ENCODE measurements around the gene DLG3. TPM values are rescaled to one million over a fixed set of nuclear protein-coding genes. Genes with fewer than 3 reads are reported as not detected.

DLG3 gene
- total RNA-seq, 2 experiments from 2014 or later, result 6.6 to 9.0 TPM

DNA sequence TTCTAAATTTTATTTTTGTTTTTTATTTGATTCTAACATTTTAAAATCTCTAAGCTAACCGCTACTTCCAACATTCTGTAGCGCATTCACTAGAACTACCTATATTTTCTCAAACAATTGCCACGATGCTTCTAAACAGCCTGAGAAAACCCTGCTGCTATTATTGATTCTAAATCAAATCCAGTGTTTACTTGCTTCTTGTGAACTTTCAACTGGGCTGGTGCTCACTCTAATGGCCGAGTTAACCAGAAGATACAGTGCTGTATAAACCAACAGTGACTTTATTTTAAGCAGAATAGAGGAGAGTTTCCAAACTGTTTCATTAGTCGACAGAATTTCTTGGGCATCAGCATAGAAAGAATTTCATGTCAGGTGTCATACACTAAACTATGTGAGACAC lies 110.3 kb downstream of the DLG3 start:
- Histone ChIP-seq H3K4me3 (ENCODE audit: low read length) (no peak overlapping the region), H3K27ac (ENCODE audit: low read depth in 1 of 2, low read length in 2 of 2) (no peak overlapping the region), H3K4me1 (ENCODE audit: insufficient read depth, low read length) (no peaks in the 10 kb centered on the region), H3K36me3 (ENCODE audit: insufficient read depth, low read length) (no peaks in the 10 kb centered on the region), H3K27me3 (ENCODE audit: control insufficient read depth in 1 of 2, insufficient read depth in 2 of 2, low read length in 2 of 2) (no peaks in the 10 kb centered on the region), H3K9me3 (ENCODE audit: control insufficient read depth in 1 of 2, insufficient read depth in 1 of 2, low read length in 2 of 2) (no peaks in the 10 kb centered on the region)
- no peaks in the 10 kb centered on the region for H3K4me1 Mint-ChIP-seq (ENCODE audit: low read depth)
- ChIA-PET POLR2A (no interaction called here), CTCF (no interaction called here)
- TF ChIP-seq, protein P1, sequence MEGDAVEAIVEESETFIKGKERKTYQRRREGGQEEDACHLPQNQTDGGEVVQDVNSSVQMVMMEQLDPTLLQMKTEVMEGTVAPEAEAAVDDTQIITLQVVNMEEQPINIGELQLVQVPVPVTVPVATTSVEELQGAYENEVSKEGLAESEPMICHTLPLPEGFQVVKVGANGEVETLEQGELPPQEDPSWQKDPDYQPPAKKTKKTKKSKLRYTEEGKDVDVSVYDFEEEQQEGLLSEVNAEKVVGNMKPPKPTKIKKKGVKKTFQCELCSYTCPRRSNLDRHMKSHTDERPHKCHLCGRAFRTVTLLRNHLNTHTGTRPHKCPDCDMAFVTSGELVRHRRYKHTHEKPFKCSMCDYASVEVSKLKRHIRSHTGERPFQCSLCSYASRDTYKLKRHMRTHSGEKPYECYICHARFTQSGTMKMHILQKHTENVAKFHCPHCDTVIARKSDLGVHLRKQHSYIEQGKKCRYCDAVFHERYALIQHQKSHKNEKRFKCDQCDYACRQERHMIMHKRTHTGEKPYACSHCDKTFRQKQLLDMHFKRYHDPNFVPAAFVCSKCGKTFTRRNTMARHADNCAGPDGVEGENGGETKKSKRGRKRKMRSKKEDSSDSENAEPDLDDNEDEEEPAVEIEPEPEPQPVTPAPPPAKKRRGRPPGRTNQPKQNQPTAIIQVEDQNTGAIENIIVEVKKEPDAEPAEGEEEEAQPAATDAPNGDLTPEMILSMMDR (IDR thresholded peaks at IDR 0.05), result no peak
- H3K9me3 Mint-ChIP-seq, result no peaks in the 10 kb centered on the region
- H3K36me3 Mint-ChIP-seq (ENCODE audit: low read depth), result no peaks in the 10 kb centered on the region
- DNase-seq, result no peak
- H3K4me3 Mint-ChIP-seq, result no peak overlapping the region
- H3K27ac Mint-ChIP-seq, result no peak overlapping the region
- no peak for ATAC-seq (ENCODE audit: poor library complexity)
- intact Hi-C loops (cut with DNase I, micrococcal nuclease), result loop anchor here in 1 of 2 experiments (5.0 kb wide), 1 partner anchor 103 kb away; no protein-coding TSS in a partner anchor
- no peaks in the 10 kb centered on the region for H3K27me3 Mint-ChIP-seq

Other genes with a start within 250 kb of the DLG3 start
- gene AWAT1, start 210.2 kb upstream of the DLG3 start, total RNA-seq, result not detected
- under 1 TPM in 1 of 2 experiments, not detected in 1; 0.20 TPM for gene P2RY4, start 184.6 kb upstream of the DLG3 start, total RNA-seq
- not detected for gene ARR3, start 176.5 kb upstream of the DLG3 start, total RNA-seq
- not detected for gene RAB41, start 162.7 kb upstream of the DLG3 start, total RNA-seq
- 1 to 10 TPM; 6.1 to 7.8 TPM for gene PDZD11, start 154.9 kb upstream of the DLG3 start, total RNA-seq
- under 1 TPM; 0.06 to 0.19 TPM for gene KIF4A, start 154.7 kb upstream of the DLG3 start, total RNA-seq
- not detected for gene GDPD2, start 21.5 kb upstream of the DLG3 start, total RNA-seq